HG03575 (cell line): ENCODE data around the gene HCK.

Experiments
- ATAC-seq: cut with Tn5 transposase; IDR thresholded peaks from one replicate; pipeline ENCODE4 v1.9.1; 2021; ENCODE audit not compliant: unreplicated experiment, insufficient number of reproducible peaks, low FRiP score; ENCODE audit errors: extremely low read depth

HCK gene

DNA sequence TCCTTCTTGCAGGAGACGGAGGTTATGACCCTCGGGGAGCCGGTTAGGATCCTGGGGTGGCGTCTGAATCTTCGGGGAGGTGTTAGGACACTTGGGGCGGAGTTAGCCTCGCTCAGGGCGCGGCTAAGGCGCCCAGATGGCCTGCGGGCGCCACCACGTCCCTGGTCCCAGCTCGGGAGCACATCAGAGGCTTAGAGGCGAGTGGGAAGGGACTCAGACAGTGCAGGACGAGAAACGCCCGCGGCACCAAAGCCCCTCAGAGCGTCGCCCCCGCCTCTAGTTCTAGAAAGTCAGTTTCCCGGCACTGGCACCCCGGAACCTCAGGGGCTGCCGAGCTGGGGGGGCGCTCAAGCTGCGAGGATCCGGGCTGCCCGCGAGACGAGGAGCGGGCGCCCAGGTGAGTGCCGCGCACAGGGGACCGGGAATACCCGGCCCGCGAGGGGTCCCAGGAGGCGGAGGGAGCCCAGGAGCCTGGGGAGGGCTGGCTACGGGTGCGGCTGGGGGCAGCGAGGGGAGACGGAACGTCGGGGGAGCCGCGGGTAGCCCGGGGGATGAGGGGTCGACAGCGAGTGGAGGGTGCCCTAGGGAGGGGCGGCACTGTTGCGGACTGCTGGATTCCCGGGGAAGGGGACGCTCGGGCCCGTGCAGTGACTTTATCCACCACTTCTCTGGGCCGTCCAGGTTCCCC, at the start of gene HCK:
TSS of gene HCK (plus strand) at position 153 of the 688 bp plus-strand sequence.
- ATAC-seq = no peak

DNA sequence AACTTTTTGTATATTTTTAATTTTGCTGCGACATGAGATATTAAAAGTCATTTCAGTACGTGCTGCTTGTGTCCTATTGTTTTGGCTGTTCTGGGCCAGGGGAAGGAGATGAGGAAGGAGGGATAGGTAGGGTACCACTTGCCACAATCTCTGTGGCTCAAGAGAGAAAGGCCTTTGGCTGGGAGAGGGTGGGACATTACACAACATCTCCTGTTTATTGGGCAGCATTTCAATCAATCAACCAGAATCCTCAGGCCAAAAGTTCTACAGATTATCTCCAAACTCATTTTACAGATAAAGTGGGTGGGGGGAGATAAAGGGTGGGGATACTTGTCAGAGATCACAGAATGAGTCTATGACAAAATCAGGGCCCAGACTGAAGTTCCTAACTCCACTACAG, 48.7 kb upstream of the HCK start:
- no peak for ATAC-seq

DNA sequence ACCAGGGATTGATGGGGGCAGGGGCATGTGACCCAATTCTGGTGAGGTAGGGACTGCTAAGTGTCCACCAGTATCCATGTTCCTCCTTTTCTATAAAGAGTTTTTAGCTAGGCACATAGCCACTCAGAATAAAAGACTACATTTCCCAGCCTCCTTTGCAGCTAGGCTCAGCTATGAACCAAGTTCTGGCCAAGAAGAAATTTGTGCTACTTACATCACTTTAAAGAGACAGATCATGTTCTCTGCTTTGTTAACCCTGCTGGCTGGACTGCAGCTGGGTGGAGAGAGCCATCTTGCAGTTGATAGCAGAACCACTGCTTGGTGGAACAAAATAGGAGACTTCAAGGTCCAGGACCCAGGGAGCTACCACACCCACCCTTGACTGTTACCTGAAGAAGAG, 47.1 kb upstream of the HCK start:
- no peak for ATAC-seq

DNA sequence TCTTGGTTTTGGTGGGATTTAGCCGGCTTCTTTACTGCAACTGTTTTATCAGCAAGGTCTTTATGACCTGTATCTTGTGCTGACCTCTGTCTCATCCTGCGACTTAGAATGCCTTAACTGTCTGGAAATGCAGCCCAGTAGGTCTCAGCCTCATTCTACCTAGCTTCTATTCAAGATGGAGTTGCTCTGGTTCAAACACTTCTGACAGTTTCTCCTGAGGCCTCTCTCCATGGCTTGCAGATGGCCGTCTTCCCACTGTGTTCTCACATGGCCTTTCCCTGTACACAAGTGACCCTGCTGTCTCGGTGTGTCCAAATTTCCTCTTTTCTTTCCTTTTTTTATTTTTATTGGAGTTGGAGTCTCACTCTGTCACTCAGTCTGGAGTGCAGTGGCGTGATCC, 46.0 kb upstream of the HCK start:
- no peak for ATAC-seq

DNA sequence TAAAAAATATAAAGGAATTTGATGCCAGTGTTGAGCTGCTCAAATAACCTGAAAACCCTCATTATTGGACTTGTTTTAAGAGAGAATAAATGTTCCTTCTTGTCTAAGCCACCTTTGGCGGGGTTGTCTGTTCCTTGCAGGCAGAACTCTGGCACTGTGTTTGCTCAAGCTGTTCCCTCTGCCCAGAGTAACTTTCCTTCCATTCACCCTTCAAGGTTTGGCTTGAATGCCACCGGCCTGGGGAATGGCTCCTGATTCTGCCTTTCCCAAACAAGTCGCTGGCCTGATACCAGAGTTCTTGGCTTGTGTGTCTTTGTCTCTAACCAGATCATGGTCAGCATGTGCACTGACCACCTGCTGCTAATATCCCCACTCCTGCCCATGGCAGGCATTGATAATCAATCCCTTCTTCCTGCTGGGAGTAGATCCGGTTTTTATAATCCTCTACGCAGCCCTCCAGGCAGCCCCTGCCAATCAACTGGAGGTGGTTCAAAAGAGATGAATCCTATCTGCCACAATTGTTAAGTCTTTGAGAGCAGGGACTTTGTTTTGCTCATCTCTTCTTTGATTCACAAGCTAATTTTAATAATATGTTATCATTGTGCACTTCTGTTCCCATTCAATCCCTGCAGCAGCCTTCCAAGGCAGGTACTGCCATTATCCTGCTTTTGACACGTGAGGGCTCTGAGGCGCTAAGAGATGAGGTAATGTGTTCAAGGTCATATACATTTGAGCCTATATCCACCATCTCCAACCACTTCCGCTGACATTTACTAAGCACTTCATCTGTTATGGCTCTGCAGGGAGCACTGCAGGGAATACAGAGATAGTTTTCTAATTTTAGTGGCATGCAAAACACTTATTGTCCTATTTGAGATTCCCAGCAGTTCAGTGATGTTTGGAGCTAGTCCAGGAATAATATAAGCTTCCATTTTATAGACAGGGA, 44.9 kb upstream of the HCK start:
- ATAC-seq = no peak

DNA sequence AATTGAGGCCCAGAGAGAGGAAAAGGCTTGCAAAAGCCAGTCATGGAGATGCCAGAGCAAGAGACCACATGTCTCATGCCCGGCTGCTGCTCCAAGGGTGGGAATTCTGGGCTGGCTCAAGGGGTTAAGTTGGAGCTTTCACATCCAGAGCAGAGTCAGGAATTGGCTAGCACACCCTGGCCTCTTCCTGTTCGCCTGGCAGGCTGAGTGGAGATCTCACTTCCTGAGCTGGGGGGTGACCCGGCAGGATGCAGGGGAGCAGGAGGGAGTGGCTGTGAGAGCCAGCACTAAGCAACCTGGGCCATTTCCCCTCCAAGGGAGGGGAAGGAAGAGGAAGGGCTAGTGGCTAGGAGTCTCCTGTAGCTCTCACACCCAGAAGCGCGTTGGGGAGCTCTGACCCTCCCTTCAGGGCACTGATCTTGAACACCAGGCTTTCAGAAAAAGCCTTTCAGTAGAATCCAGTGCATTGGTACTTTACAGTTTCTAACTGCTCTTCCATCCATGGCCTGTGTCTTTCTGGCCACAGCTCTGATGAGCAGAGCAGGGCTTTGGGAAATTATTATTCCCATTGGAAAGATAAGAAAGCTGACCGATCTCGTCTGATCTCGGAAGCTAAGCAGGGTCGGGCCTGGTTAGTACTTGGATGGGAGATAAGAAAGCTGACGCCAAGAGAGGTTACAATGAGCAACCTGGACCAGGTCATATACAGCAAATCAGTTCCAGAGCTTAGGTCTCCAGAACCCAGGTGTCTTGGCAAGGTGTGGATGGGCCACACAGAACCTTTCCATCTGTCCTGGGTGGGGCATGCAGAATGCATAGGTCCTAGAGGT, 44.0 kb upstream of the HCK start:
- no peak for ATAC-seq

DNA sequence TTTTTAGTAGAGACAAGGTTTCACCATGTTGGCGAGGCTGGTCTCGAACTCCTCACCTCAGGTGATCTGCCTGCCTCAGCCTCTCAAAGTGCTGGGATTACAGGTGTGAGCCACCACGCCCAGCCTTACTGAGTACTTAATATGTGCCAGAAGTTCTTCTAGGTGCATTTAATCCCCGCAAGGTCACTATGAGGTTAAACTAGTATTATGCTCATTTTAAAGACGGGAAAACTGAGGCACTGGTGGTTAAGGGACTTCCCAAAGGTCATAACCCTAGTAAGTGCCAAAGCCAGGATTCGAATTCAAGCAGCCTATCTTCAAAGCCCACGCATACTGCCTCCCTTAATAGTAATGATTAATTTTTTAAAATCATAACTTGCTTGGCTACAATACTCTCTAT, 42.5 kb upstream of the HCK start:
- ATAC-seq = no peak

DNA sequence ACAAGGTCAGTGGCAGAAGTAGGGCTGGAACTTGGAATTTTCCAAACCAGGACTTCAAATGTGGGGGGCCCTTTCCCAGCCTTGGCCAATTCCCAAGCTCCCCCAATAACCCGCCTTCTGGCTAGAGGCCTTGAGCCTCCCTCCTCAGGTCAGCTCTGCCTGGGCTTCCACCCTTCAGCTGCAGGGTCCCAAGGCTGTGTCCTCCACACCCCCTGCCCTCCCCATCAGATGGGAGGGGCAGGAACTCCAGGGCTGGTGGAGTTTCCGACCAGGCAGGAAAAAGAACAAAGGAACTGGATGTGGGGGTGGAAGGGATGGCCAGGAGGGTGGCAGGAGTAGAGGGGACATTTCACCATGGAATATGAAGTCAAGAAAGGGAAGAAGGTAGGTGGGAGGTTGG, 41.9 kb upstream of the HCK start, which contains the start of gene CCM2L:
TSS of gene CCM2L (plus strand) at position 338 of the 400 bp plus-strand sequence. CDS start at position 355, 17 bp downstream.
- ATAC-seq = no peak

DNA sequence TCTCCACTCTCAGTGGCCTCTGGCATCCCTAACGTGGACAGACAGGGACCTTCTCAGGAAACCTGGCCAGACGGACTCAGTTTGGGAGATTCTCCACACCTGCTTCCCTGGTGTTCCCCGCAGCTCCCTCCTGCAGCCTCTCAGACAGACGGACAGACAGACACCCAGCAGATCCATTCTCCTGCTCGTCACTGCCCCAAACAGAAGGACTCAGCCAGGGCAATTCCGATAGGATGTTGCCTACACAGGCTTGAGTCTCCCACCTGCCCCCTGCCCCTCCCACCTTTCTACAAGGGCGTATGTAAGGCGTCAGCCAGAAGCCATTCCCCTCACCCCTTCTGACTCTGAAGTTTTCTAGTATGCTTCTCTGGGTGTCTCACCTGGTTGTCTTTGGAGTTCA, 41.4 kb upstream of the HCK start:
- no peak for ATAC-seq

DNA sequence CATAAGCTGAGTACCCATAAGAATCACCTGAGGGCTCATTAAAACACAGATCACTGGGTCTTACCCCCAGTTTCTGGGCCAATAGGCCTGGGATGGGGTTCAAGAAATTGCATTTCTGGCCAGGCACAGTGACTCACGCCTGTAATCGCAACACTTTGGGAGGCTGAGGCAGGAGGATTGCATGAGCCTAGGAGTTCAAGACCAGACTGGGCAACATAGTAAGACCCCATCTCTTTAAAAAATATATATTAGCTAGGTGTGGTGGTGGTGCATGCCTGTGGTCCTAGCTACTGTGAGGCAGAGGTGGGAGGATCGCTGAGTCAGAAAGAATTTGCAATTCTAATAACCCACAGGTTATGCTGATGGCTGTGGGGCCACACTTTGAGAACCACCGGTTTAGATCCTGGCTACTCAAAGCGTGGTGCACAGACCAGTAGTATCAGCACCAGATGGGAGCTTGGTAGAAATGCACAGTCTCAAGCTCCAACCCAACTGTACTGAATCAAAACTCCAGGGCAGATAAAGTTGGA, 39.8 kb upstream of the HCK start:
- ATAC-seq = no peak

DNA sequence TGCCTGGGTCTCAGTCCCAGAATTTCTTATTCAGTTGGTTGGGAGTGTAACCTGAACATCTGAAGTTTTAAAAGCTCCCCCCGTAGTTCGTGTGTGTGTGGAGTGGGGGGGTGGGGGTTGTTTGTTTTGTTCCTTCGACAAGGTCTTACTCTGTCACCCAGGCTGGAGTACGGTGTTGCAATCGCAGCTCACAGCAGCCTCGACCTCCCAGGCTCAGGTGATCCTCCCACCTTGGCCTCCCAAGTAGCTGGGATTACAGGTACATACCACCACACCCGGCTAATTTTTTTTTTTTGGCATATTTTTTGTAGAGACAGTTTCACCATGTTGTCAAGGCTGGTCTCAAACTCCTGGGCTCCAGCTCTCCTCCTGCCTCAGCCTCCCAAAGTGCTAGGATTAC, 38.7 kb upstream of the HCK start:
- no peak for ATAC-seq

DNA sequence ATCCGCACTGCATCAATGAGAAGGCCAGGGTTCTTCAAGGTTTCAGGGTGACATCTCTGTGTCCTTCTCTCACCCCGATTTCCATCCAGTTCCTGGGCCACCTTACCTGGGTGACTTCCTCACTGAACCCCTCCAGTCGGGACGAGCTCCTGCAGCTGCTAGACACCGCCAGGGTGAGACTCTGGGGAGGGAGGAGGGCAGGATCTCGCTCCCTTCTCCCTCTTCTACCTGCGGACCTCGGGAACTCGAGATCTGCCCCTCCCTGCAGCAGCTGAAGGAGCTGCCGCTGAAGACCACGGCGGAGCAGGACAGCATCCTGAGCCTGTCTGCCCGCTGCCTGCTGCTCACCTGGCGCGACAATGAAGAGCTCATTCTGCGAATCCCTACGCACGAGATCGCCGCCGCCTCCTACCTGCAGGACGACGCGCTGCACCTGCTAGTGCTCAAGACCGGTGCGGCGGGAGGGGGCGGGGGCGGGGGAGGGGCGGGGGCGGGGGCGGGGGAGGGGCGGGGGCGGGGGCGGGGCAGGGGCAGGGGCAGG, 34.3 kb upstream of the HCK start:
- no peak for ATAC-seq

DNA sequence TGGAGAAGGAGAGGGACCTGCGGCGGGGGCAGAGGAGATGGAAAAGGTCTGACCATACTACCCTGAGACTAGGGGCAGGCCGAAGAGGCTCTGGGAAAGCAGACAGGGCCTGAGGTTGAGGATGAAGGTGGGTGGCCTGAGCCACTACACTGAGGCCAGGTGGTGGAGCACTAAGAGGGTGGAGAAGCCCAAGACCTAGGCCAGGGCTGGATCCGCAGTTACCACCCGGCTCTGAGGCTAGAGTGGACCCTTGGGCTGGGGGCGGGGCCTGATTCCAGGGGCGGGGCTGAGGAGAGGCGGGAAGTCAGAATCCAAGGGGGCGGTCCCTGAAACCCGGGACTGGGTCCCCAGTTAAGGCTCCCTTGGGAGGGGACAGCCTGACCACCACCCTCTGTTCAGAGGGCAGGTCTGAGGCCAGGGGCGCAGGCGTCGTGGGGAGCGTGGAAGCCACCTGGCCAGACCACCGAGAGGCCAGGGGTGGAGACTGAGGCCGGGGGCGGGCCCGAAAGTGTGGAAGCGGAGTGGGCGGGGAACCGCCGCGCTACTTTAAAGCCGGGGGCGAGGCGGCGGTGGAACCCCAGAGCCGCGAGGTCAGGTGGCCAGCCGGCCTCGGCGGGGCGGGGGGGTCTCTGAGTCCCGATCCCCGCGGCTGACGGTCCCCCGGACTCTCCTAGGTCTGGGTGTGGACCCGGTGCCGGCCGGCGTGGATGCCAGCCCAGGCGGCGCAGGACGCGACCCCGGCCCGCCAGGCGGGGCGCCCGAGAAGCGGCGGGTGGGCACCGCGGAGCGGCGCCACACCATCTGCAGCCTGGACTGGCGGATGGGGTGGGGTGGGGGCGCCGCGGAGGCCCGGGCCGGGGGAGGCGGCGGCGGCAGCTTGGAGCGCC, 33.5 kb upstream of the HCK start:
- ATAC-seq = no peak

DNA sequence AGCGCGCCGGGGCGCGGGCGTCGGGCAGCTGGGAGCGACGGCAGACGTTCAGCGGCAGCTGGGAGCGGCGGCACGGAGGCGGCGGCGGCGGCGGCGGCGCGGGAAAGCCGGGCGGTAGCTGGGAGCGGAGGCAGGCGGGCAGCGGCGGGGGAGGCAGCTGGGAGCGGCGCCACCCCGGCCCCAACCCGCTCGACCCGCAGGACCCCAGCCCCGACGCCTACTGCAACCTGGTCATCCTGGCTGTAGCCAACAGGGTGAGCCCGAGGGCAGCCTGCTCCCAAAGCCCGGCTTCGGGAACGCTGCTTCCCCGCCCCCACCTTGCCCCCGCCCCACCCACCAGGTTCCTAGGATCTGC, 32.9 kb upstream of the HCK start:
- no peak for ATAC-seq

DNA sequence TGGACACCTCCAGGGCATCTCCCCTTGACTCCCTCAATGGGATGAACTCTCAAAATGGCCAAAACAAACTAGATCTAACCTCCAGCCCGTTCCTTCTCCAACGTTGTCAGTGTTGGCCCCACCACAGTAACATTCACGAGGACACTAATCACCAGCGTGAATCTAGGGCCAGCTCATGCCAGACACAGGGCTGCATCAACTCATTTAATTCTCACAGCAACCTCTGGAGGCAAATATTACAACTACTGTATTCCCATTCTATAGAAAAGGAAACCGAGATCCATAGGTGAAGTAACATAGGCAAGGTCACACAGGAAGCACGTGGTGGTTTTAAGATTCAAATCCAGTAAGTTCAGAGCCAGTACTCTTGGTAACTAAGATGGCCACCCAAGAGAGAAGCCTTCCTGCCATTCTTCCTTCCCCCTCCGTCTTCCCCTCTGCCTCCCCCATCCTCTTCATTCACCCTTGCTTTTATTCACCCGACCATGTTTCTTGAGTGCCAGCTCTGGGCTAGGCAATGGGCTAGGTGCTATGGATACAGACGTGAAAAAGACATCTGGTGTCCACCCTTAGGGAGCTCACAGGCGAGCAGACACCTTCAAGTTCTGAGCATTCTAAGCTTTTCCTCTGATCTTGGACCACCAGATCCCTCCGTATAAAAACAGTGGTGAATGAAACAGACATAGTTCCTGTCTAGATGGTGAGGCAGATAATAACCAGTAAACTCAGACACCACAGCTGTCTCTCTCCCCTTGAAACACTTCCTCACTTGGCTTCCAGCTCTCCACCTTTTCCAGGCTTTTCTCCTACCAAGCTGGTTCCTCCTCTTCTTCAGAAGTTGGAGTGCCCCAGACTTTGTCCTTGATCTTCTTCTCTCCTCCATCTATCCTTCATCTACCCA, 32.2 kb upstream of the HCK start:
- no peak for ATAC-seq

DNA sequence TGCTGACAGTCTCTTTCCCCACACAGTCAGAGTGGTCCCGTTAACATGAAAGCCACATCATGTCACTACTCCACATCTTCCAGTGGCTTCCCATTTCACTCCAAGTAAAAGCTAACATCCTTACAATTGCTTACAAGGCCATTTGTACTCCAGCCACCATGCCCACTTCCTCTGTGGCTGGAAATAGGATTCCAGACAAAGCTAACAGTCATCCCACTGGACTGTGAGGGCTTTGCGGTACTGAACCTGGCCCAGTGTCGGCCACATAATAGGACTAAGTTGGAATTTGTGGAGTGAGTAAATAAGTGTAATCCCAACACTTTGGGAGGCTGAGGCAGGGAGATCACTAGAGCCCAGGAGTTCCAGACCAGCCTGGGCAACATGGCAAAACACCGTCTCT, 31.0 kb upstream of the HCK start:
- ATAC-seq = no peak

DNA sequence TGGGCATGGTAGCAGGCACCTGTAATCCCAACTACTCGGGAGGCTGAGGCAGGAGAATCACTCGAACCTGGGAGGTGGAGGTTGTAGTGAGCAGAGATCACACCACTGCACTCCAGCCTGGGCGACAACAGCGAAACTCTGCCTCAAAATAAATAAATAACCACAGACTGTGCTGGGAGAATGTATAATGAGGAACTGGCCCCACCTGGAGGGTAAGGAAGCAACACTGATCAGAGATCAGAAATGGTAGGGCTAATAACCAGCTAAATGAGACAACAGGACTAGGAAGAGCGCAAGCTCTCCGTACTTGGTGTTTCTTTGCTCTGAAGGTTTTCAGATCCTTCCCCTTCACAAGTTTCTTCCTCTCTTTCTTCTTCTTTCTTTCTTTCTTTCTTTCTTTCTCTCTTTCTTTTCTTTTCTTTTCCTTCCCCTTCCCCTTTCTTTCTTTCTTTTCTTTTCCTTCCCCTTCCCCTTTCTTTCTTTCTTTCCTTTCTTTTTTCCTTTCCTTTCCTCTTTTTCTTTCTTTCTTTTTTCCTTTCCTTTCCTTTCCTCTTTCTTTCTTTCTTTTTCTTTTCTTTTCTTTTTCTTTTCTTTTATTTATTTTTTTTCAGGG, 27.3 kb upstream of the HCK start:
- ATAC-seq = no peak
